DMS79 (cell line): Measurements from ENCODE around the gene ARL8A.
"Not testable (repeated sequence)": the region's sequence is repeated elsewhere in the genome, so short reads cannot be mapped to it uniquely, and the experiment has no call there.

ENCODE experiments used
- DNase-seq: peaks from one replicate; lab custom pipeline; 2025; lab: John Stamatoyannopoulos, UW

Gene ARL8A

GRCh38 chr1:202112859-202113689 is 31.5 kb downstream of the ARL8A start:
- no peak for DNase-seq

GRCh38 chr1:202111589-202111988 is 32.9 kb downstream of the ARL8A start:
- DNase-seq, result not testable (repeated sequence)

- no peak for DNase-seq
Observed at GRCh38 chr1:202110977-202111376, 33.6 kb downstream of the ARL8A start.

- DNase-seq, result peak; percentile 79
Observed at GRCh38 chr1:202107801-202108731, 36.5 kb downstream of the ARL8A start.

- DNase-seq, result peak; percentile 92
Observed at GRCh38 chr1:202107321-202107761, 37.2 kb downstream of the ARL8A start.

- DNase-seq, result peak; percentile 63
Observed at GRCh38 chr1:202106340-202107254, 37.9 kb downstream of the ARL8A start.

GRCh38 chr1:202105571-202106339 is 38.8 kb downstream of the ARL8A start:
- no peak for DNase-seq

GRCh38 chr1:202104073-202104472 is 40.5 kb downstream of the ARL8A start:
- no peak for DNase-seq

GRCh38 chr1:202101184-202101583 is 43.4 kb downstream of the ARL8A start:
- DNase-seq, result no peak

- DNase-seq, result no peak
Observed at GRCh38 chr1:202093858-202094257, 50.7 kb downstream of the ARL8A start.

GRCh38 chr1:202090994-202091393 is 53.5 kb downstream of the ARL8A start:
- no peak for DNase-seq

- DNase-seq, result no peak
Observed at GRCh38 chr1:202088206-202088605, 56.3 kb downstream of the ARL8A start.

- DNase-seq, result no peak
Observed at GRCh38 chr1:202086579-202087350, 57.8 kb downstream of the ARL8A start.

- DNase-seq, result no peak
Observed at GRCh38 chr1:202085682-202086373, 58.7 kb downstream of the ARL8A start.

GRCh38 chr1:202084791-202085681 is 59.5 kb downstream of the ARL8A start:
- peak; percentile 40 for DNase-seq
